Measurements from ENCODE around the gene GTPBP3.

- TF ChIP-seq CTCF (conservative IDR thresholded peaks at IDR 0.05; ENCODE audit: low read depth, low read length) = no peak
- no peak for TF ChIP-seq EZH2 (IDR thresholded peaks at IDR 0.05; ENCODE audit: borderline replicate concordance, low read depth, low read length, poor library complexity, severe bottlenecking)
Measured at GRCh38 chr19:17357078-17357666, 19.8 kb downstream of the GTPBP3 start.

All from A673 (cell line).